ENCODE measurements around the gene CYP2C9. TPM values are rescaled to one million over a fixed set of nuclear protein-coding genes. Genes with fewer than 3 reads are reported as not detected.
"Not testable (repeated sequence)": the region's sequence is repeated elsewhere in the genome, so short reads cannot be mapped to it uniquely, and the experiment has no call there.

The CYP2C9 gene
- total and polyA plus RNA-seq, 2 experiments from 2014 or later, result not detected

DNA sequence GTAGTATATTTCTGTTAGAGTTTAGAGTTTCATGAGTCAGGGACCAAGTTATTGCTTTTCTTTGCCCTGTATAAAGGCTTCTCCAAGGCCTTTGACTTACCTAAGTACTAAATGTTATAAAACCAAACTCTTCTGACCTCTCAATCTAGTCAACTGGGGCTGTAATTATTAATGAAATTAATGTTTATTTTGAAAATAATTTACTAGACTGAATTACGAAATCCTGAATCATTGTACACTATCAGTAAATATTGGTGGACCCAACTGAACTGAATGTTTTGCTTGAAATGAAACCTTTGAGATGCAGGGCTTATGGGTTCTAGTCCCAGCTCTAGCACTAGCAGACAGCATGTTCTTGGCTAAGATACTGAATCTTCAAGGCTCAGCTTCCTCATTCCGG is 1.7 kb upstream of the CYP2C9 start (continued):
- TF ChIP-seq, protein P1, sequence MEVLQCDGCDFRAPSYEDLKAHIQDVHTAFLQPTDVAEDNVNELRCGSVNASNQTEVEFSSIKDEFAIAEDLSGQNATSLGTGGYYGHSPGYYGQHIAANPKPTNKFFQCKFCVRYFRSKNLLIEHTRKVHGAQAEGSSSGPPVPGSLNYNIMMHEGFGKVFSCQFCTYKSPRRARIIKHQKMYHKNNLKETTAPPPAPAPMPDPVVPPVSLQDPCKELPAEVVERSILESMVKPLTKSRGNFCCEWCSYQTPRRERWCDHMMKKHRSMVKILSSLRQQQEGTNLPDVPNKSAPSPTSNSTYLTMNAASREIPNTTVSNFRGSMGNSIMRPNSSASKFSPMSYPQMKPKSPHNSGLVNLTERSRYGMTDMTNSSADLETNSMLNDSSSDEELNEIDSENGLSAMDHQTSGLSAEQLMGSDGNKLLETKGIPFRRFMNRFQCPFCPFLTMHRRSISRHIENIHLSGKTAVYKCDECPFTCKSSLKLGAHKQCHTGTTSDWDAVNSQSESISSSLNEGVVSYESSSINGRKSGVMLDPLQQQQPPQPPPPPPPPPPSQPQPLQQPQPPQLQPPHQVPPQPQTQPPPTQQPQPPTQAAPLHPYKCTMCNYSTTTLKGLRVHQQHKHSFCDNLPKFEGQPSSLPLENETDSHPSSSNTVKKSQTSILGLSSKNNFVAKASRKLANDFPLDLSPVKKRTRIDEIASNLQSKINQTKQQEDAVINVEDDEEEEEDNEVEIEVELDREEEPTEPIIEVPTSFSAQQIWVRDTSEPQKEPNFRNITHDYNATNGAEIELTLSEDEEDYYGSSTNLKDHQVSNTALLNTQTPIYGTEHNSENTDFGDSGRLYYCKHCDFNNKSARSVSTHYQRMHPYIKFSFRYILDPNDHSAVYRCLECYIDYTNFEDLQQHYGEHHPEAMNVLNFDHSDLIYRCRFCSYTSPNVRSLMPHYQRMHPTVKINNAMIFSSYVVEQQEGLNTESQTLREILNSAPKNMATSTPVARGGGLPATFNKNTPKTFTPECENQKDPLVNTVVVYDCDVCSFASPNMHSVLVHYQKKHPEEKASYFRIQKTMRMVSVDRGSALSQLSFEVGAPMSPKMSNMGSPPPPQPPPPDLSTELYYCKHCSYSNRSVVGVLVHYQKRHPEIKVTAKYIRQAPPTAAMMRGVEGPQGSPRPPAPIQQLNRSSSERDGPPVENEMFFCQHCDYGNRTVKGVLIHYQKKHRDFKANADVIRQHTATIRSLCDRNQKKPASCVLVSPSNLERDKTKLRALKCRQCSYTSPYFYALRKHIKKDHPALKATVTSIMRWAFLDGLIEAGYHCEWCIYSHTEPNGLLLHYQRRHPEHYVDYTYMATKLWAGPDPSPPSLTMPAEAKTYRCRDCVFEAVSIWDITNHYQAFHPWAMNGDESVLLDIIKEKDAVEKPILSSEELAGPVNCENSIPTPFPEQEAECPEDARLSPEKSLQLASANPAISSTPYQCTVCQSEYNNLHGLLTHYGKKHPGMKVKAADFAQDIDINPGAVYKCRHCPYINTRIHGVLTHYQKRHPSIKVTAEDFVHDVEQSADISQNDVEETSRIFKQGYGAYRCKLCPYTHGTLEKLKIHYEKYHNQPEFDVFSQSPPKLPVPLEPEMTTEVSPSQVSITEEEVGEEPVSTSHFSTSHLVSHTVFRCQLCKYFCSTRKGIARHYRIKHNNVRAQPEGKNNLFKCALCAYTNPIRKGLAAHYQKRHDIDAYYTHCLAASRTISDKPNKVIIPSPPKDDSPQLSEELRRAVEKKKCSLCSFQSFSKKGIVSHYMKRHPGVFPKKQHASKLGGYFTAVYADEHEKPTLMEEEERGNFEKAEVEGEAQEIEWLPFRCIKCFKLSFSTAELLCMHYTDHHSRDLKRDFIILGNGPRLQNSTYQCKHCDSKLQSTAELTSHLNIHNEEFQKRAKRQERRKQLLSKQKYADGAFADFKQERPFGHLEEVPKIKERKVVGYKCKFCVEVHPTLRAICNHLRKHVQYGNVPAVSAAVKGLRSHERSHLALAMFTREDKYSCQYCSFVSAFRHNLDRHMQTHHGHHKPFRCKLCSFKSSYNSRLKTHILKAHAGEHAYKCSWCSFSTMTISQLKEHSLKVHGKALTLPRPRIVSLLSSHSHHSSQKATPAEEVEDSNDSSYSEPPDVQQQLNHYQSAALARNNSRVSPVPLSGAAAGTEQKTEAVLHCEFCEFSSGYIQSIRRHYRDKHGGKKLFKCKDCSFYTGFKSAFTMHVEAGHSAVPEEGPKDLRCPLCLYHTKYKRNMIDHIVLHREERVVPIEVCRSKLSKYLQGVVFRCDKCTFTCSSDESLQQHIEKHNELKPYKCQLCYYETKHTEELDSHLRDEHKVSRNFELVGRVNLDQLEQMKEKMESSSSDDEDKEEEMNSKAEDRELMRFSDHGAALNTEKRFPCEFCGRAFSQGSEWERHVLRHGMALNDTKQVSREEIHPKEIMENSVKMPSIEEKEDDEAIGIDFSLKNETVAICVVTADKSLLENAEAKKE (CRISPR knock-in tag; IDR thresholded peaks at IDR 0.05), result no peak
- no peak for TF ChIP-seq POLR2AphosphoS5 (IDR thresholded peaks at IDR 0.05; ENCODE audit: low read depth)
- TF ChIP-seq STAT1 (IDR thresholded peaks at IDR 0.05; ENCODE audit: unreplicated experiment), result no peak

DNA sequence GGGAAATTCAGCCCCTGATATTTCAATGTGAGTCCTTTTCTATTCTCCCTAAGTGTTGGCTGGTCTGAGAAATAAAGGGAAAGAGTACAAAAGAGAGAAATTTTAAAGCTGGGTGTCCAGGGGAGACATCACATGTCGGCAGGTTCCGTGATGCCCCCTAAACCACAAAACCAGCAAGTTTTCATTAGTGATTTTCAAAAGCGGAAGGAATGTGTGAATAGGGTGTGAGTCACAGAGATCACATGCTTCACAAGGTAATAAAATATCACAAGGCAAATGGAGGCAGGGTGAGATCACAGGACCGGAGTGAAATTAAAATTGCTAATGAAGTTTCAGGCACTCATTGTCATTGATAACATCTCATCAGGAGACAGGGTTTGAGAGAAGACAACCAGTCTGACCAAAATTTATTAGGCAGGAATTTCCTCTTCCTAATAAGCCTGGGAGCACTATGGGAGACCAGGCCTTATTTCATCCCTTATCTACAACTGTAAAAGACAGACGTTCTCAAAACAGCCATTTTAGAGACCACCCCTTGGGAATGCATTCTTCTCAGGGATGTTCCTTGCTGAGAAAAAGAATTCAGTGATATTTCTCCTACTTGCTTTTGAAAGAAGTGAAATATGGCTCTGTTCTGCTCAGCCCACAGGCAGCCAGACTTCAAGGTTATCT is 5.1 kb downstream of the CYP2C9 start:
- not testable (repeated sequence) for H2AFZ ChIP-seq; H3K27me3 ChIP-seq (ENCODE audit: insufficient read depth); H3F3A ChIP-seq (replicated peaks; ENCODE audit: low read depth); H3K4me1 Mint-ChIP-seq; H4K20me1 ChIP-seq (replicated peaks; ENCODE audit: insufficient read depth); H3K4me3 ChIP-seq; ATAC-seq; H3K79me2 ChIP-seq (replicated peaks; ENCODE audit: insufficient read depth); H3K4me1 ChIP-seq (ENCODE audit: insufficient read depth); H3K4me2 ChIP-seq; H3K27me3 Mint-ChIP-seq (ENCODE audit: insufficient read depth, low read depth, poor library complexity); H3K9me2 ChIP-seq (ENCODE audit: insufficient read depth); H3K4me3 Mint-ChIP-seq; H3K27ac ChIP-seq (ENCODE audit: low read depth)
- Mint-ChIP-seq H3K9me3 (peaks cover 42% of the 10 kb centered on the region), H3K27ac (0 out of 2 replicates have a peak overlapping the region, but pooled peaks have one; percentile 17), H3K36me3 (ENCODE audit: low read depth) (peaks cover 24% of the 10 kb centered on the region)
- peaks cover 14% of the 10 kb centered on the region for H3K36me3 ChIP-seq (ENCODE audit: insufficient read depth)
- DNase-seq (ENCODE audit: low spot score), result peak; percentile 35

DNA sequence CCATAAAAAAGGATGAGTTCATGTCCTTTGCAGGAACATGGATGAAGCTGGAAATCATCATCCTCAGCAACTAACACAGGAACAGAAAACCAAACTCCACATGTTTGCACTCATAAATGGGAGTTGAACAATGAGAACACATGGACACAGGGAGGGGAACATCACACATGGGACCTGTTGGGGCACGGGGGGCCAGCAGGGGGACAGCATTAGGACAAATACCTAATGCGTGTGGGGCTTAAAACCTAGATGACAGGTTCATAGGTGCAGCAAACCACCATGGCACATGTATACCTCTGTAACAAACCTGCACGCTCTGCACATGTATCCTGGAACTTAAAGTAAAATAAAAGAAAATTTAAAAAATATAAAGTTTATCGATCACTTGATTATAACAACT is 7.7 kb downstream of the CYP2C9 start:
- not testable (repeated sequence) for H3K79me2 ChIP-seq (replicated peaks; ENCODE audit: insufficient read depth); DNase-seq (ENCODE audit: low spot score); H3K27ac Mint-ChIP-seq; H3K9me2 ChIP-seq (ENCODE audit: insufficient read depth); ATAC-seq; H3F3A ChIP-seq (replicated peaks; ENCODE audit: low read depth); H3K27ac ChIP-seq (ENCODE audit: low read depth); H3K4me1 ChIP-seq (ENCODE audit: insufficient read depth); H3K4me1 Mint-ChIP-seq; H2AFZ ChIP-seq; H3K27me3 Mint-ChIP-seq (ENCODE audit: insufficient read depth, low read depth, poor library complexity); H3K4me2 ChIP-seq; H3K4me3 Mint-ChIP-seq; H4K20me1 ChIP-seq (replicated peaks; ENCODE audit: insufficient read depth); H3K27me3 ChIP-seq (ENCODE audit: insufficient read depth); H3K4me3 ChIP-seq
- Mint-ChIP-seq H3K9me3 (peaks cover 42% of the 10 kb centered on the region), H3K36me3 (ENCODE audit: low read depth) (peaks cover 24% of the 10 kb centered on the region)
- peaks cover 14% of the 10 kb centered on the region for H3K36me3 ChIP-seq (ENCODE audit: insufficient read depth)

Measured in GM23338 (cell line).